ENCODE data around the gene CRIP1. TPM values are rescaled to one million over a fixed set of nuclear protein-coding genes. Genes with fewer than 3 reads are reported as not detected.

CRIP1 gene
- polyA plus RNA-seq, 2 of the 4 experiments (the other 2 are of a cell fraction): 280 to 999 TPM

GRCh38 chr14:105529569-105530284 is 43.0 kb downstream of the CRIP1 start:
- no peak overlapping the region for H3K27ac ChIP-seq
- TF ChIP-seq KDM5A (IDR thresholded peaks at IDR 0.05) (no peak), MAZ (IDR thresholded peaks at IDR 0.05; ENCODE audit: borderline replicate concordance, low read depth, low read length) (no peak), NPAS2 (CRISPR knock-in tag; IDR thresholded peaks at IDR 0.05; ENCODE audit: borderline replicate concordance) (no peak), HOXA7 (CRISPR knock-in tag; IDR thresholded peaks at IDR 0.05) (no peak), NFE2L2 (conservative IDR thresholded peaks at IDR 0.05; ENCODE audit: low read length) (no peak), SREBF2 (IDR thresholded peaks at IDR 0.05) (no peak), JUN (IDR thresholded peaks at IDR 0.05) (no peak), ELK1 (IDR thresholded peaks at IDR 0.05; ENCODE audit: low read depth, low read length) (no peak), SMC3 (IDR thresholded peaks at IDR 0.05) (no peak), RNF2 (IDR thresholded peaks at IDR 0.05; ENCODE audit: borderline replicate concordance, low read depth) (no peak), TFCP2L1 (CRISPR knock-in tag; IDR thresholded peaks at IDR 0.05) (no peak), ZC3H11A (IDR thresholded peaks at IDR 0.05) (no peak), JUNB (IDR thresholded peaks at IDR 0.05) (no peak), KDM1A (IDR thresholded peaks at IDR 0.05; ENCODE audit: low read depth) (no peak), EHMT2 (IDR thresholded peaks at IDR 0.05; ENCODE audit: low read depth) (no peak), HOXB5 (CRISPR knock-in tag; IDR thresholded peaks at IDR 0.05) (no peak), HDAC2 (IDR thresholded peaks at IDR 0.05) (no peak)
- TF ChIP-seq, protein P1, sequence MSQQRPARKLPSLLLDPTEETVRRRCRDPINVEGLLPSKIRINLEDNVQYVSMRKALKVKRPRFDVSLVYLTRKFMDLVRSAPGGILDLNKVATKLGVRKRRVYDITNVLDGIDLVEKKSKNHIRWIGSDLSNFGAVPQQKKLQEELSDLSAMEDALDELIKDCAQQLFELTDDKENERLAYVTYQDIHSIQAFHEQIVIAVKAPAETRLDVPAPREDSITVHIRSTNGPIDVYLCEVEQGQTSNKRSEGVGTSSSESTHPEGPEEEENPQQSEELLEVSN (IDR thresholded peaks at IDR 0.05; ENCODE audit: borderline replicate concordance, low read depth): no peak
- TF ChIP-seq, protein P2, sequence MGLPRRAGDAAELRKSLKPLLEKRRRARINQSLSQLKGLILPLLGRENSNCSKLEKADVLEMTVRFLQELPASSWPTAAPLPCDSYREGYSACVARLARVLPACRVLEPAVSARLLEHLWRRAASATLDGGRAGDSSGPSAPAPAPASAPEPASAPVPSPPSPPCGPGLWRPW (IDR thresholded peaks at IDR 0.05): no peak
- ATAC-seq: no peak
- 93% methylated on average over 41 of the region's 63 CpGs for WGBS (ENCODE audit: missing lambda C conversion rate)
- CTCF ChIA-PET: interaction anchor here (0.9 to 3.8 kb wide), 9 partner anchors 8 to 99 kb away, joined by 3 to 27 read pairs (median 14); partner anchors contain the start of gene TEDC1
- POLR2A ChIA-PET: no interaction called here
- no peaks in the 10 kb centered on the region for H3K9me3 ChIP-seq
- H3K4me2 ChIP-seq: no peak overlapping the region
- no peak for DNase-seq (ENCODE audit: low read depth in 1 of 2, low spot score in 1 of 2)
- H3K4me3 ChIP-seq: no peak overlapping the region
- no peak for FAIRE-seq
- peaks cover 21% of the 10 kb centered on the region for H3K4me1 ChIP-seq

GRCh38 chr14:105530285-105531087 is 43.8 kb downstream of the CRIP1 start:
- POLR2A ChIA-PET: interaction anchor here (1.1 kb wide), 1 partner anchor 49 kb away, joined by 3 read pairs; no protein-coding TSS in a partner anchor
- no peaks in the 10 kb centered on the region for H3K9me3 ChIP-seq
- DNase-seq (ENCODE audit: low read depth in 1 of 2, low spot score in 1 of 2): no peak
- CTCF ChIA-PET: interaction anchor here (1.0 to 4.1 kb wide), 5 partner anchors 40 to 160 kb away, joined by 4 to 25 read pairs (median 25); partner anchors contain the start of gene TEDC1
- H3K27ac ChIP-seq: no peak overlapping the region
- WGBS (ENCODE audit: missing lambda C conversion rate): 82% methylated on average over 17 of the region's 19 CpGs
- peaks cover 21% of the 10 kb centered on the region for H3K4me1 ChIP-seq
- no peak overlapping the region for H3K4me2 ChIP-seq
- no peak for ATAC-seq
- no peak for TF ChIP-seq HDAC2 (IDR thresholded peaks at IDR 0.05)
- no peak for TF ChIP-seq JUN (IDR thresholded peaks at IDR 0.05)
- no peak for TF ChIP-seq POLR2AphosphoS2 (conservative IDR thresholded peaks at IDR 0.05; ENCODE audit: low read length)
- TF ChIP-seq RFX5 (IDR thresholded peaks at IDR 0.05): no peak
- TF ChIP-seq, protein P1 (IDR thresholded peaks at IDR 0.05; ENCODE audit: borderline replicate concordance, low read depth): no peak
- TF ChIP-seq EHMT2 (IDR thresholded peaks at IDR 0.05; ENCODE audit: low read depth): no peak
- TF ChIP-seq HEYL (CRISPR knock-in tag; IDR thresholded peaks at IDR 0.05): no peak
- TF ChIP-seq, protein P2 (IDR thresholded peaks at IDR 0.05): no peak
- TF ChIP-seq PBX3 (IDR thresholded peaks at IDR 0.05): no peak
- TF ChIP-seq, protein P3, sequence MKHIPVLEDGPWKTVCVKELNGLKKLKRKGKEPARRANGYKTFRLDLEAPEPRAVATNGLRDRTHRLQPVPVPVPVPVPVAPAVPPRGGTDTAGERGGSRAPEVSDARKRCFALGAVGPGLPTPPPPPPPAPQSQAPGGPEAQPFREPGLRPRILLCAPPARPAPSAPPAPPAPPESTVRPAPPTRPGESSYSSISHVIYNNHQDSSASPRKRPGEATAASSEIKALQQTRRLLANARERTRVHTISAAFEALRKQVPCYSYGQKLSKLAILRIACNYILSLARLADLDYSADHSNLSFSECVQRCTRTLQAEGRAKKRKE (CRISPR knock-in tag; IDR thresholded peaks at IDR 0.05; ENCODE audit: low read depth): no peak
- TF ChIP-seq RAD21 (conservative IDR thresholded peaks at IDR 0.05 in 1 of 2, IDR thresholded peaks at IDR 0.05 in 1 of 2): no peak
- no peak for TF ChIP-seq GATA3 (IDR thresholded peaks at IDR 0.05; ENCODE audit: borderline replicate concordance)
- TF ChIP-seq NFE2L2 (conservative IDR thresholded peaks at IDR 0.05; ENCODE audit: low read length): no peak
- TF ChIP-seq CBX2 (IDR thresholded peaks at IDR 0.05; ENCODE audit: borderline replicate concordance, low read depth): no peak
- no peak for TF ChIP-seq FOXS1 (CRISPR knock-in tag; IDR thresholded peaks at IDR 0.05)
- H3K4me3 ChIP-seq: no peak overlapping the region
- FAIRE-seq: no peak
